HepG2 (cell line): Measurements from ENCODE around the gene IQGAP2.

Source experiments
- BRD4 ChIP-seq: sonication (generic); formaldehyde crosslinking; IDR thresholded peaks from 2 replicates; pipeline ENCODE4 v1.4.0; 2020; ENCODE audit warnings: missing genetic modification reagents
- MTA3 ChIP-seq: sonication (generic); formaldehyde crosslinking; IDR thresholded peaks from 2 replicates; pipeline ENCODE4 v1.4.0; 2020; ENCODE audit warnings: missing genetic modification reagents
- TCF12 ChIP-seq, 2 experiments: fragments of 450-650 bp in 1 of 2; sonication (generic) in 1 of 2; formaldehyde crosslinking in 1 of 2; IDR thresholded peaks; 2 replicates each; pipeline versions ENCODE4 v1.6.1 to v1.8.0; 2017 to 2022; ENCODE audit warnings: antibody characterized with exemption in 1 of 2, mild to moderate bottlenecking in 1 of 2, missing genetic modification reagents in 1 of 2, moderate library complexity in 1 of 2
- ZBTB21 ChIP-seq: sonication (generic); formaldehyde crosslinking; IDR thresholded peaks from 2 replicates; pipeline ENCODE4 v1.4.0; 2020; ENCODE audit warnings: missing genetic modification reagents
- TF ChIP-seq, protein P1 (sequence below): sonication (generic); formaldehyde crosslinking; IDR thresholded peaks from 2 replicates; pipeline ENCODE4 v1.5.0; 2020; ENCODE audit warnings: mild to moderate bottlenecking, missing genetic modification reagents, moderate library complexity
- TF ChIP-seq, protein P2 (sequence below): sonication (generic); formaldehyde crosslinking; IDR thresholded peaks from 2 replicates; pipeline ENCODE4 v1.5.1; 2020; ENCODE audit warnings: missing genetic modification reagents, mild to moderate bottlenecking, borderline replicate concordance

DNA sequence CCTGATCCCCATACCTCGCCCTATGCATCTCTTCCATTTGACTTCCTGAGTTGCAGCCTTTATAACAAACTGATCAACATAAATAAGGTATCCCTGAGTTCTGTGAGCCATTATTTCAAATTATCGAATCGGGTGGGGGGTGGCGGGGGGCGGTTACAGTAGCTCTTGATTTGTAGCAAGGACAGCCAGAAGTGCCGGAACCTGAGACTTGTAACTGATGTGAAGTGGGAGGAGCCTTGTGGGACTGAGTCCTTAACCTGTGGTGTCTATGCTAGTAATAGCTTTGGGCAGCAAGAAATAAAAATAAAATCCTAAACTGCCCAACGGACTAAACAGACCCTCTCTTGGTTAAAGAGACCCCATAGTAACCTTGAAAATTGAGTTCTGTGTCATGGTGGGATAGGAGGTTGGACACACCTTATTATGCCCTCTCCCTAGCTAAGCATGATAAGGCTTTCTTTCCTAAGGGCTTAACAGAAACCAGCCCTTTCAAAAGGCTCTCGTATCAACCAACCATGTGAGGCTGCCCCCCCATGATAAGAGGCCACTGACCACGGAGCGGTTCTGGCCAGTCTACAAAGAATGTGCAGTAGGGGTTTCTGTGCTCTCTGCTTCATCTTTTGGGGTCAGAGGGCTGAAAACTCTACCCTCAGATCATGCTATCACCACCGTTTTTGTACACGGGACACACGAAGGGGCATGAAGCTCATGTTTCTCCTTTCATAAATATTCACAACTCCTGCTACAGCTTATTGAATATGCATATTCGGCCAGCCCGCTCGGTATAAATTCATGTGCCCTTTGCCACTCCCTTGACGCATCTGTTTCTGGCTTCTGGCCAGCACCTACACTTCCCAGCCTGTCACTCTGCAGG lies 39.5 kb upstream of the IQGAP2 start:
- TF ChIP-seq TCF12 (IDR thresholded peaks at IDR 0.05) (no peak), TCF12 (CRISPR knock-in tag; IDR thresholded peaks at IDR 0.05) (no peak), BRD4 (CRISPR knock-in tag) (no peak), MTA3 (no peak), ZBTB21 (CRISPR knock-in tag) (no peak)
- TF ChIP-seq, protein P1, sequence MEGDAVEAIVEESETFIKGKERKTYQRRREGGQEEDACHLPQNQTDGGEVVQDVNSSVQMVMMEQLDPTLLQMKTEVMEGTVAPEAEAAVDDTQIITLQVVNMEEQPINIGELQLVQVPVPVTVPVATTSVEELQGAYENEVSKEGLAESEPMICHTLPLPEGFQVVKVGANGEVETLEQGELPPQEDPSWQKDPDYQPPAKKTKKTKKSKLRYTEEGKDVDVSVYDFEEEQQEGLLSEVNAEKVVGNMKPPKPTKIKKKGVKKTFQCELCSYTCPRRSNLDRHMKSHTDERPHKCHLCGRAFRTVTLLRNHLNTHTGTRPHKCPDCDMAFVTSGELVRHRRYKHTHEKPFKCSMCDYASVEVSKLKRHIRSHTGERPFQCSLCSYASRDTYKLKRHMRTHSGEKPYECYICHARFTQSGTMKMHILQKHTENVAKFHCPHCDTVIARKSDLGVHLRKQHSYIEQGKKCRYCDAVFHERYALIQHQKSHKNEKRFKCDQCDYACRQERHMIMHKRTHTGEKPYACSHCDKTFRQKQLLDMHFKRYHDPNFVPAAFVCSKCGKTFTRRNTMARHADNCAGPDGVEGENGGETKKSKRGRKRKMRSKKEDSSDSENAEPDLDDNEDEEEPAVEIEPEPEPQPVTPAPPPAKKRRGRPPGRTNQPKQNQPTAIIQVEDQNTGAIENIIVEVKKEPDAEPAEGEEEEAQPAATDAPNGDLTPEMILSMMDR (CRISPR knock-in tag), result no peak
- TF ChIP-seq, protein P2, sequence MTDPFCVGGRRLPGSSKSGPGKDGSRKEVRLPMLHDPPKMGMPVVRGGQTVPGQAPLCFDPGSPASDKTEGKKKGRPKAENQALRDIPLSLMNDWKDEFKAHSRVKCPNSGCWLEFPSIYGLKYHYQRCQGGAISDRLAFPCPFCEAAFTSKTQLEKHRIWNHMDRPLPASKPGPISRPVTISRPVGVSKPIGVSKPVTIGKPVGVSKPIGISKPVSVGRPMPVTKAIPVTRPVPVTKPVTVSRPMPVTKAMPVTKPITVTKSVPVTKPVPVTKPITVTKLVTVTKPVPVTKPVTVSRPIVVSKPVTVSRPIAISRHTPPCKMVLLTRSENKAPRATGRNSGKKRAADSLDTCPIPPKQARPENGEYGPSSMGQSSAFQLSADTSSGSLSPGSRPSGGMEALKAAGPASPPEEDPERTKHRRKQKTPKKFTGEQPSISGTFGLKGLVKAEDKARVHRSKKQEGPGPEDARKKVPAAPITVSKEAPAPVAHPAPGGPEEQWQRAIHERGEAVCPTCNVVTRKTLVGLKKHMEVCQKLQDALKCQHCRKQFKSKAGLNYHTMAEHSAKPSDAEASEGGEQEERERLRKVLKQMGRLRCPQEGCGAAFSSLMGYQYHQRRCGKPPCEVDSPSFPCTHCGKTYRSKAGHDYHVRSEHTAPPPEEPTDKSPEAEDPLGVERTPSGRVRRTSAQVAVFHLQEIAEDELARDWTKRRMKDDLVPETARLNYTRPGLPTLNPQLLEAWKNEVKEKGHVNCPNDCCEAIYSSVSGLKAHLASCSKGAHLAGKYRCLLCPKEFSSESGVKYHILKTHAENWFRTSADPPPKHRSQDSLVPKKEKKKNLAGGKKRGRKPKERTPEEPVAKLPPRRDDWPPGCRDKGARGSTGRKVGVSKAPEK (CRISPR knock-in tag), result no peak
